HG02840 (cell line): ENCODE data around the gene TNIP2.
A peak's percentile ranks its signal among the peaks of the same experiment; 100 is the strongest.
"Not testable (repeated sequence)": the region's sequence is repeated elsewhere in the genome, so short reads cannot be mapped to it uniquely, and the experiment has no call there.

Experiments used
- ATAC-seq: cut with Tn5 transposase; IDR thresholded peaks from one replicate; pipeline ENCODE4 v1.9.1; 2021; ENCODE audit warnings: mild to moderate bottlenecking, moderate library complexity, moderate number of reproducible peaks; ENCODE audit not compliant: unreplicated experiment, low FRiP score

The TNIP2 gene

DNA sequence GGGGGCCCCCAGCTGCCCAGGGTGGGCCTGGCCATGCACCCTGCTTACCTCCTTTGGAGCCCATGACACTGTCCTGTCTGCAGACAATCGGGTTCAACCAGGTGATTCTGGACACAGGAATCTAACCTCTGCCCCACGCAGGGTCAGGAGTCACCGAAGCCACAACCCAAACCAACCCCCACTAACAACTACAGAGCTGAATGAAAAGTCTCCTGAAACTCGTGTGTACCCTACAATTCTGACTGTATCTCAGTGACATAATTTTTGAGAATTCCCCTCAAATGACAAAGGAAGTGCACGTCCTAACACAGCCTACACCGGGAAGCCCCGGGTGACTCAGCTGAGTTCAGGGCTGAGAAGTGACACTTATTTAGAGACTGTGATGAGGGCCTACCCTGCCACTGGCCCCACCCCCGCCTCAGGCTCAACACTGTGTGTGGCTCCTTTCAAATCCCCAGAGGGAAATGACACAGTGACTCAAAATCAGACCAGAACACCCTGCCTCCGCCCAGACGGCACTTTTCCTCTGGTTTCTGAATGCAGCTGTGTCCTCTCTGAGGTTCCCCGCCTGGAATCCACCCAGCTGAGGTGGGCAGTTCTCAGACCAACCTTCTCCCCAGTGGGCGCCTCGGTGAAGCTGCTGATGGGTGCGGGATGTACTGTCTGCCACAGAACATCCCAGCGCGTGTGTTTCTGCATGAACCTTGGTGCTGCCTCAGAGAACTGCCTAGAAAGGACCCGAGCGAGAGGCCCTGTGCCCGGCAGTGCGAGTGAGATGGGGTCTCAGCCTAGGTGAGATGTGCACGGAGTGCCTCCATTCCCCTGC lies 9.9 kb downstream of the TNIP2 start:
- peak; percentile 95 for ATAC-seq

DNA sequence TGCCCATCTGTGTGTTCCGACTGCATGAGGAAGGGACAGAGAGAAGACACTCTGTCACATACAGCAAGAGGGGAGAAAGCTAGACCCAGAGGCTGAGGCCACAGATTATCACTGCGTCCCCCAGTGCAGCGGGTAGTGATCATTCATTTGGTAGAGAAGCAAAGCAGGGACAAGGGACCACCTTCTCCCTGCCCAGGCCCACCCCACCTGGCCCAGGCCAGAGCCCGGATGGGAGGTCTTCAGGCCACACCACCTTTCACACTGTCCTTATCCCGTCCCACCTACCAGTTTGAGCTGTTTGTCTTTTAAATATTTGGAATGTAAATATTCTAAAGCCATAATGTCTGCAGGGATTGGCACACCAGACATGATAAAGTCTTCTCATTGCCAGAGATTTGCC lies 10.6 kb downstream of the TNIP2 start:
- no peak for ATAC-seq

DNA sequence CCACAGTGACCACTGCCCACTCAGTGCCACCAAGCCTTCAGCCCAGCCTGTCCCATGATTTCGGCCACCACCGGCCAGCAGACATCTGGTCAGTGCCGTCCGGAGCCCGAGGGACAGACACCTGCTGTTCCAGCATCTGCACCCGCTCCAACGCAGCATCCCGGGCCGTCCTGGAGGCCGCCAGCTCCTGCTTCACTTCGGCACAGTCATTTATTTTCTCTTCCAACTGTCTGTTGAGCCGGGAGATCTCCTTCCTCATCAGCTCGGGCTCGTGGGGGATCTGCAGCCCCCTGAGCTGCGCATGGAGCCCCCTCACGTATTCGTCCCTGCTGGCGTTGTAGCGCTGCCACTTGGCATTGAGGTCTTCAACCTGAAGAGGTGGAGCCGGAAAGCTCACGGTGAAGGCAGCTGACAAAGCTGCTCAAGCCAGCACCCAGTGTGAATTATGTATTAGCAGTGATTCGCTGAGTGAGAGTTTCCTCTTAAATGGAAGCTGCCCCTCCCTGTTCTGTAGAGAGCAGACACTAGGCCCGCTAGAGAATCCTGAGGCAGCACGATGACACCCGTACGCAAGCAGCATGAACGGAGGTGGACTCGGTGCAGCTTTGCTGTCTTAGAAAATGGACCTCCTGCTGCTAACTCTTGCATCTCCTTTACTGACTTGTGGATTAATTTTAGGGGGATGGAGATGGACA lies 11.4 kb downstream of the TNIP2 start:
- no peak for ATAC-seq

DNA sequence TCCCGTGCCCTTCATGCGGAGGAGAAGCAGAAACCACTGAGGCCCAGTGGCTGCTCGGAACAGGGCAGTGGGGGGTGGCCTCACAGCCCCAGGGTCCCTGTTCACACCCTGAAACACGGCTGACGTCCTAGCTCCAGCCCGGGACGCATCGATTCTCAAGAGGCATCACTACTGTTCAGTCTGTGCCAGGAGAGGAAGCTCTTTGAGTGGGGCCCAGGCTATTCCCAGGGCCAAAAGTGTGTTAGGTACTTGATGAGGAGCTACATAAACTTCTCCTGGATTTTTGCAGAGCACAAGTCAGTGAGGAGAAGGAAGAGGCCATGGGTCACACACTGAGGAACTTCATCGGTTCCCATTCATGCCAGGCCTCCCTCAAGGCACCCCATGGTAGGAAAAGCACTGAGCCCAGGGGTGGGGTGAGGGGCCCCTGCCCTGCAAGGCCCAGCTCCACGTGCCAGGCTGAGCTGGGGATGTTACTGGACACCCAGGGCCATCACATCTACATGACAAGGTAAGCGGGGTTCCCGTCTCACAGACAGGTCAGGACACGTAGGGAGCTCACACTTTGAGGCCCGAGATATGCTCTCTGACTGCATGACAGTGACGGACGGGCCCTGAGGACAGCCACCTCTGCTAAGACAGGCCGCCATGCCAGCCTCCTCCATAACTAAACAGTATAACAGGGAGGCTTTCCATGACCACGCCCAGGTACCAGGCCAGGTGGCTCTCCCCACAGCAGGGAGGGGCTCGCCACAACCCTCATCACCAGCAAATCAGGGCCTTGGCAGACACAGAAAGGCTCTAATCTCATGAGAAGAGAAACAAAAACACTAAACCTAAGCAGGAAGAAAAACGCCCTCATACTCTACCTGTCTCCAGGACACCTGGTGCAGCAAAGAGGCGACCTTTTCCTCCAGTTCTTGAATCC lies 12.4 kb downstream of the TNIP2 start:
- ATAC-seq = no peak

DNA sequence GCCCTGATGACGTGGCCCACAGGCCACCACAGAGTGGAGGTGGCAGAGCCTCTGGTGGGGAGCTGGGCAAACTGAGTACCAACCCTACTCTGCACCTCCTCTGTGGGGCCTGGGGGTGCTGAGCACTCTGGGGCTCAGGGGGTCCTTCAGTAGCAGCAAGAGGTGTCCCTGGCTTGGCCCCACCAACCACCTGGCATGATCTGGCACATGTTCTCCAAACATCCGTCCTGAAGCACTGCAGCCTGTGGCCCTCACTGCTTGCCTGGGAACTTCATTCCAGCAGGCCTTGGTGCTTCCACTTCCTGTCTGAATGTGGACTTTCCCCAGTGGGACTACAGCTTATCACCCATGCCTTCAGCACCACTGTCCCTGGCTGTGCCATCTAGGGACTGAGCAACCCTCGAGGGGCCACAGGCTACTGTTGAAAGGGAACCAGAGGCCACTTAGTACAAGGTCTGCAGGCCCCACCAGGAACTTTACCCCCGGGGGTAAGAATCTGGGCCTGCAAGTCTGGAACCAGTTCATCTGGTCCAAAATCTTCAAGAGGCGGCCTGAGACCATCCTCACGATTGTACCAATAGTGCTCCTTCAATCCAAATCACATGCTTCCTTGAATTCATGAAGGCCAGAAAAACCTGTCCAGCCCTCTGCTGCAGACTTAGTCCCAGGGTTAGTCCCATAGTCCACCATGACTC lies 13.2 kb downstream of the TNIP2 start:
- ATAC-seq = no peak

DNA sequence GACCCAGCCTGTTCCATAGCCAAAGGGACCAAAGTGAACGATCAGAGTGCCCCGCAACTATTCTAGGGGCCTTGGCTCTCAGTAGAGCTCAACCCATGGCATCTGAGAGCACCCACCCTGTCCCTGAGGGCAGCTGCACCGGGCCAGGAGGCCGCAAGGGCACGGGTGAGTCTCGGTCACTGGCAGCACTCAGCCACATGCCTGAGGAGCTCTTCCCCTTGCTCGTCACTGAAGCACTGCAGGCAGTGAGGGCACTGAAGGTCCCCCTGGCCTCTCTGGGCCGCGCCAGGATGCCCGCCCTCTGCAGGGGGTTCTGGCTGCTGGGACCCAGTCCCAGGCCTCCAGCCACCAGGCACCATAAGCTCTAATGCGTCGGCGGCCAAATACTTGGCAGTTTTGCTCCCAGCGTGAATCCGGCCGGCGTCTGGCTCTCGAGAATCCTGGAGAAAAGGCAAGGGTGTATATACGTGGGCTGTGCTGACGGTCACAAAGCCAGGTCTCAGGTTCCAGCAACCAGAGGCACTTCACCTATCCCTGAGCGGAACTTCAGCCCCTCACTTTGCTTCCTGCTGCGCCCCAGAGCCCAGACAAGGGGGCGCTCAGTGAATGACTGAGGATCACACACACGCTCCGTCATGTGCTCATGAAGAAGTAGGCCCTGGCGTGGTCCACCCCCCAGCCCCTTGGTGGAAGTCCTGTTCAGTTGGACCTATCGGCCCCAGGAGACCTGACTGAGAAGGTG lies 13.9 kb downstream of the TNIP2 start:
- no peak for ATAC-seq

DNA sequence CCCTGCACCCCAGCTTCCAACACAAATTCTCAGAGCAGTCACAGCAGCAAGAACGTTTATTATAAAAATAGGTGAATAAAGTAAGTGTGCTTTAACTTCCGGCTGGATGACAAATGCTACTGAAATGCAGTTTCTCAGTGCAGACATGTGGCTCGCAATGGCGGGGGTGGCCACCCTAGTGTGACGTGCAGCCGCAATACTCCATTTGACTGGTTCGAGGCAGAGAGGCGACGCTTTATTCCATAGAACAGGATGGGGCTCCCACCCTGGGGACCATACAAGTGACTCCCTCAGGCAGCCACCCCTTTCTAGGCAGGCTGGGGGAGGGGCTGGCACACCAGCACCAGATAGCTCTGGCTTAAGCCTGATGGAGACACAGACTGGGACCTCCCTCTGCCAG lies 14.5 kb downstream of the TNIP2 start:
- ATAC-seq = no peak

DNA sequence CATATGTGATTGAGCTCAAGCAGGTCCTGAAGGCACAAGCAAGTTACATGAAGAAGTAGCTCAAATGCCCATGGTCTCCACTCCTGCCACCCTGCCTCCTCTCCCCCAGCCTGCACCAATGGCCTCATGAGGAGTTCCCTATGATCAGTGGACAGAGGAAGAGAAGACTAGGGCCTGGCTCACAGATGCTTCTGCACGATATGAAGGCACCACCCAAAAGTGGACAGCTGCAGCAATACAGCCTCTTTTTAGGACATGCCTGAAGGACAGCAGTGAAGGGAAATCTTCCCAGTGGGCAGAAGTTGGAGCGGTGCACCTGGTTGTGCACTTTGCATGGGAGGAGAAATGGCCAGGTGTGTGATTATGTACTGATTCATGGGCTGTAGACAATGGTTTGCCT lies 17.8 kb downstream of the TNIP2 start:
- ATAC-seq = not testable (repeated sequence)

DNA sequence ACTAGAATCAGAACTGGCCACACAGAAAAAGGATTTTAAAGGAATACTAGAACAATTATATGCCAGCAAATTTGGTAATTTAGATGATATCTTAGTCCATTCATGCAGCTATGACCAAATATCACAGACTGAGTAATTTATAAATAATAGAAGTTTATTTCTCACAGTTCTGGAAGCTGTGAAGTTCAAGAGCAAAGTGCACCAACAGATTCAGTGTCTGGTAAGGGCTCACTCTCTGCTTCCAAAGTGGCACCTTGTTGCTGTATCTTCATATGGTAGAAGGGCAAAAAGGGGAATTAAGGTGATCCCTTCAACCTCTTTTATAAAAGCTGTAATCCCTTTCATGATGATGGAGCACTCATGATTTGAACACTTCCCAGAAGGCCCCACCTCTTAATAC lies 20.3 kb downstream of the TNIP2 start:
- ATAC-seq = no peak

DNA sequence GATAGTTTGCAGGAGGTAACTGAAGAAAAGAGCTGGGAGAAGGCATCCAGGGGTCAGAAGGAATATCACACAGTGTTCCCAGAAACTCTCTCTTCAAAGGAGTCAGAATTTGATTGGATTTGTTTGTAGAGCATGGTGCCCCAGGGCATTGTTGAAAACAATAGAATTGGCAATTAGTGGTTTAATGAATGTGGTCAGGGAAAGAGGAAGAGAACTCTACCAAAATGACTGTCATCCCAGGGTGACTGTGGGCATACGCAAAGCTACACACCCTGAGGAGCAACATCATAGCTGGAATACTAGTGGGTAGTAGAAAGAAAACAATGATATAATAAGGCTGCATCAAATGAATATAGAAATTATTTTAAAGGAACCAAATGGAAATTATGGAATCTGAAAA lies 21.5 kb downstream of the TNIP2 start:
- no peak for ATAC-seq

DNA sequence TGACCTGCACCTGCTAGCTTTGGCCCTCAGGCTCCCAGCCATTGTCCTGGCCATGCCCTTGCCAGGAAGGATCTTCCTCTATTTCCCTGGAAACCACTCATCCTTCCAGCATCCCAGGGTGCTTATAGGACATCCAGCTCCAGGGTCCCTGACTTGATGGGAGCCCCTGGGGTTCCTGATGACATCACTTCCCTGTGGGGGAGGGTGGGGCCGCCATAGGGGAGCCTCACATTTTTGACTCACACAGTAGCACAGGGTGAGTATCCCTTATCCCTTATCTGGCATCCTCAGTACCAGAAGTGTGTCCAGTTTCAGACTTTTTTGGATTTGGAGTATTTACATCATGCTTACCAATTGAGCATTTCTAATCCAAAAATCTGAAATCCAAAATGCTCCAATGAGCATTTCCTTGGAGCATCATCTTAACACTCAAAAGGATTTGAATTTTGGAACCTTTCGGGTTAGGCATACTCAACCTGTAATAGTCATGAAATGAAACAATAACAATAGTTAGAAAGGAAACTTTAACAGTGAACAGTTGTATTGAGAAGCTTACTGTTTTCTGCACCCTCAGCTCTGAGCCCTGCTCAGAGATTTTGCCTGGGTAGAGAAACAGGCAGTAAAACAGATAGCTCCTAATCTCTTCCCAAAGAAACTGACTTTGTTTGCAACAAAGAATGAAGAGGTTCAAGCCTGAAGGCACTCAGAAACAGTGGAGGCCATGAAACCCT lies 22.1 kb downstream of the TNIP2 start:
- no peak for ATAC-seq

DNA sequence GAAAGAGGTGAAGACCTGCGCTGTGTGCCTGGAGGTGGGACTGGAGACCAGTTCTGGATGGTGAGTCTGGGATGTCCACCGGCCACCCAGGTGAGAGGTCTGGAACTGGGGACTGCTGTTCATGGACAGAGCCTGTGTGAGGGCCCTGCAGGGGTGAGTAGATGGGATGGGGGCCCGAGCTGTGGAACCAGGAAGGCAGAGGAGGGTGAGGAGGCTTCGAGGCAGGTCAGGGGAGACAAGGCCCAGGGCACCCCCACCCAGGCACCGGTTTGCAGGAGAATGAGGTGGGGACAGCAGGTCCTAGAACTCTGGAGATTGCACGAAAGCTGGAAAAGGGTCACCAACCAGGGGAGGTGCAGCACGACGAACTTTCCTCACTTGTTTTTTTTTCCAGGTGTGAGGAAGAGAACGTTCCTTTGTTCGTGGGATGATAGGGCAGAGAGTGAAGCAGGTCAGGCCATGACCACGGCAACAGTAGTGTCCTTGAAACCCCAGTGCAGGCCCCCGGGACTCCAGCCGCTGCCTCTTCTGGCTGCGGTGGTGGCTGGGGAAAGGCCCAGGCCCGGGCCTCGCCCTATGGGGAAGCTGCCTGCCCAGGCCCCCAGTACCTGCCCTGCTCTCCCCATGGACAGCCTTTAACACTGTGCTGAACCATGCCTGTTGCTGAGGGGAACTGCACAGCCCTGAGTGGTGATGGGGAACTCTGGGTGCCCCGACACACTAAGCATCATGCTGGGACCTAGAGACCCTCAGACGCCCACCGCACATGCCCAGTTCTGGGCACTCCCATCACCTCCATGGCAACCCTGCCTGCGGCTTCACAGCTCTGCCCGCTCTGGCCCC lies 22.9 kb downstream of the TNIP2 start:
- no peak for ATAC-seq

DNA sequence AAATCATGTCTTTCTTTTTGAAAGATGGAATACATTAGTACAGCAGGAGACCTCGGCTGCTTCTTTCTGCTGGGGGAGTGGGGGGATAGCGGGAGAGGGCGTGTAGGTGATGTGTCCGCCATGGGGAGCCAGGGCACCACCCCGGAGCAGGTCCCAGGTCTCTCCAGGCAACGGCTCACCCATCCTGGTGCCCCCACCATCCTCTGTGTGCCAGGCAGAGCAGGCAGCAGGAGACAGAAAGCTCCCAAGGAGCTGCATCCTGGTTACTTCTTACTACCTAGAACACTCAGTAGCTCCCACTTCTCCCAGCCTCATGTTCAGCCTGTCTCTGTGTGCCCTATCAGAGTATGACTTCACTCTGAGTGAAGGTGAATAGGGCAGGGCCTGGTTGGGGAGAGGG lies 23.6 kb downstream of the TNIP2 start:
- ATAC-seq = no peak

DNA sequence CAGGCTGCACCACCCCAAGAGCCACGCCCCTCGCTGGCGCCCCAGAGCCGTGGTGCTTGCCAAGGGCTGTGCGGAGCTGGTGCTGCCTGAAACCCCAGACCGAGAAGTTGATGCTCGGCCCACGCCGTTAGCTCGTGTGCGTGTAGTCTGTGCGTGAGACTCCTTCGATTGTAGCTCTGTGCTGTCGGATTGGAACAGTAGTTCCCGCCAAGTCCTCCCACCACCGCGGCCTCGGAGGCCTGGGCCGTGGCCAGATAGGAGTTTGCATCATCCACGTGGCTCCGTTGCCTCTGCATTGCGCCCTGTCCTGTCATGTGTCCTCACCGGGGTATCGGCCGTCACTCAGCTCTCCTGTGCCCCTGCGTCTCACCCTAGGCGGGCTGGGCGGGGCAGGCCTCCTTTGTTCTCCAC lies 24.2 kb downstream of the TNIP2 start:
- ATAC-seq = no peak

DNA sequence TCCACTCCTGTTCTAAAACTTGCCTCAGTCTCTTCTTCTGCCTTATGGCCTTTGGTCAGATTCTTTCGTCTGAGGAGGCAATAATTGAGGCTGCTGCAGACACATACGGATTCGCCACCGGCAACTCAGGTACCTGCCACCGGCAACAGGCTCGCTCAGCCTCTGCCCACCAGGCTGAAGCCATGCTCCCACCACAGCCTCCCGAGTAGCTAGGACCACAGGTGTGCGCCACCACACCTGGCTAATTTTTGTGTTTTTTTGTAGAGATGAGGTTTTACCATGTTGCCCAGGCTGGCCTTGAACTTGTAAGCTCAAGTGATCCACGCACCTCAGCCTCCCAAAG lies 26.6 kb downstream of the TNIP2 start:
- no peak for ATAC-seq

DNA sequence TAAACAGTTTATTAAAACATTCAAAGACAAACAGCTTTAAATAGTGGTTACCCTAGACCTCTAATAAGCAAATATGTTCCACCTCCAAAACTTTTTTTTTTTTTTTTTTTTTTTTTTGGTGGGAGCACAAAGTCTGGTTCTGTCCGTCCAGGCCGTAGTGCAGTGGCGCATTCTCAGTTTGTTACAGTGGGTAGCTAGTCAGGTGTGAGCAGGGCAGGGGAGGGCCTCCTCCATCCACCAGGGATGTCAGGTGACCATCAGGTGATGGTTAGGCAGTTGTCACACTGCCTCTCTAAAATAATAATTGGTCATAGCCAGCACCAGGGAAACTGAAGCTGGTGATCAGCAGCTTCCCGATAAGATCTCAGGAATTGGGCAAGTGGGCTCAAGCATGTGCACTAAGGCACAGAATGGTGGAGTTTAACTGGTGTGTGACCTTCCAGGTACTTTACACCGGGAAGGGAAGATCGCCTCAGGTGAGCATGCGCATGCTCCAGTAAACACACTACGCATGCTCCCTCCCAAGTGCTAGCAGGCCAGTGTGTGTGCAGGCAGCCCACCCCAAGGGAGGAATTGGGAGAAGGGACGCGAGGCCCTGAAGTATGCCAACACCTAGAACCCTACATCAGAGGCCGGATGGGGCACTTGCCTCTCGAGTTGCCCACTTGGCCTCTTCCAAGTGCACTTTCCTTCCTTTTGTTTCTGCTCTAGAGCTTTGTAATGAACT lies 27.2 kb downstream of the TNIP2 start:
- no peak for ATAC-seq

DNA sequence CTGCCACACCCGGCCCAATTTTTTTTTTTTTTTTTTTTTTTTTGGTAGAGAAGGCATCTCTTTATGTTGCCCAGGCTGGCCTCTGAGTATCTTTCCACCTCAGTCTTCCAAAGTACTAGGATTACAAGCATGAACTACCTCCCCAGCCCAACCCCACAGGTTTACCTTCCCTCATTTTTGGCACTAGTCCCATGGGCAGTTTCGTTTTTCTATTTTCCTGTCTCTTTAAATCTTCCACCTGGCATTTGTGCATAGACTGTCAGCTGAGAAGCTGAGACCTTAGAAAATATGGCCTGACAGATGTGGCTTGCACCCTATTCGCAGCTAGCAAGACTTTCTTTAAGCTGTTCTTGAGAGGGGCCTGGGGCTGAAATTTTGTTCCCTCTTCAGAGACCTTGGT lies 27.9 kb downstream of the TNIP2 start:
- no peak for ATAC-seq

DNA sequence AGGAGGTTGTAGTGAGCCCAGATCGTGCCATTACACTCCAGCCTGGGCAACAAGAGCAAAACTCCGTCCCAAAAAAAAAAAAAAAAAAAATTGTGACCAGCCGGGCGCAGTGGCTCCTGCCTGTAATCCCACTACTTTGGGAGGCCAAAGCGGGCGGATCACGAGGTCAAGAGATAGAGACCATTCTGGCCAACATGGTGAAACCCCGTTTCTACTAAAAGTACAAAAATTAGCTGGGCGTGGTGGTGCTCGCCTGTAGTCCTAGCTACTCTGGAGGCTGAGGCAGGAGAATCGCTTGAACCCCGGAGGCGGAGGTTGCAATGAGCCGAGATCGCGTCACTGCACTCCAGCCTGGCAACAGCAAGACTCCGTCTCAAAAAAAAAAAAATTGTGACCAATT lies 29.3 kb downstream of the TNIP2 start:
- ATAC-seq = not testable (repeated sequence)
